ENCODE results near the gene SOHLH1. TPM values are rescaled to one million over a fixed set of nuclear protein-coding genes. Genes with fewer than 3 reads are reported as not detected.
"Not testable (repeated sequence)": the region's sequence is repeated elsewhere in the genome, so short reads cannot be mapped to it uniquely, and the experiment has no call there.

Gene SOHLH1
- total RNA-seq, 1 experiment from 2014 or later = not detected

- DNase-seq = no peak
- Histone ChIP-seq H3K4me3 (no peak overlapping the region), H3K27me3 (peaks cover 8% of the 10 kb centered on the region), H3K9me3 (no peaks in the 10 kb centered on the region), H3K36me3 (no peaks in the 10 kb centered on the region)
These were observed 22.4 kb downstream of the SOHLH1 start for GRCh38 chr9:135676891-135677290.

- Histone ChIP-seq H3K27me3 (peaks cover 8% of the 10 kb centered on the region), H3K4me3 (no peak overlapping the region), H3K36me3 (no peaks in the 10 kb centered on the region), H3K9me3 (no peaks in the 10 kb centered on the region)
- no peak for DNase-seq
These were observed 24.3 kb downstream of the SOHLH1 start for GRCh38 chr9:135674977-135675376.

GRCh38 chr9:135673941-135674340 is 25.3 kb downstream of the SOHLH1 start:
- Histone ChIP-seq H3K36me3 (no peaks in the 10 kb centered on the region), H3K4me3 (no peak overlapping the region)
- DNase-seq = no peak

GRCh38 chr9:135672786-135673185 is 26.5 kb downstream of the SOHLH1 start:
- not testable (repeated sequence) for H3K36me3 ChIP-seq, H3K4me3 ChIP-seq, H3K9me3 ChIP-seq, DNase-seq, H3K27me3 ChIP-seq

More at GRCh38 chr9:135673941-135674340, 25.3 kb downstream of the SOHLH1 start:
- H3K9me3 ChIP-seq = no peaks in the 10 kb centered on the region
- peaks cover 8% of the 10 kb centered on the region for H3K27me3 ChIP-seq

GRCh38 chr9:135671591-135672041 is 27.7 kb downstream of the SOHLH1 start:
- no peaks in the 10 kb centered on the region for H3K36me3 ChIP-seq
- peaks cover 8% of the 10 kb centered on the region for H3K27me3 ChIP-seq
- H3K9me3 ChIP-seq = no peaks in the 10 kb centered on the region
- peak; percentile 24 for DNase-seq
- no peak overlapping the region for H3K4me3 ChIP-seq

- peaks cover 8% of the 10 kb centered on the region for H3K27me3 ChIP-seq
- no peak overlapping the region for H3K4me3 ChIP-seq
- no peaks in the 10 kb centered on the region for H3K9me3 ChIP-seq
- no peaks in the 10 kb centered on the region for H3K36me3 ChIP-seq
- no peak for DNase-seq
These were observed 28.3 kb downstream of the SOHLH1 start for GRCh38 chr9:135670721-135671590.

GRCh38 chr9:135669616-135670285 is 29.5 kb downstream of the SOHLH1 start:
- peaks cover 8% of the 10 kb centered on the region for H3K27me3 ChIP-seq

GRCh38 chr9:135669018-135669417 is 30.3 kb downstream of the SOHLH1 start:
- H3K9me3 ChIP-seq, H3K36me3 ChIP-seq, H3K4me3 ChIP-seq, DNase-seq, H3K27me3 ChIP-seq: not testable (repeated sequence)

More at GRCh38 chr9:135669616-135670285, 29.5 kb downstream of the SOHLH1 start:
- Histone ChIP-seq H3K36me3 (no peaks in the 10 kb centered on the region), H3K4me3 (no peak overlapping the region), H3K9me3 (no peaks in the 10 kb centered on the region)
- DNase-seq = no peak

GRCh38 chr9:135667463-135668001 is 31.7 kb downstream of the SOHLH1 start:
- Histone ChIP-seq H3K27me3 (0 out of 2 replicates have a peak, but pooled peaks cover 5% of the 10 kb centered on the region), H3K9me3 (no peaks in the 10 kb centered on the region), H3K36me3 (no peaks in the 10 kb centered on the region), H3K4me3 (no peak overlapping the region)
- DNase-seq = no peak

- Histone ChIP-seq H3K36me3 (no peaks in the 10 kb centered on the region), H3K27me3 (no peaks in the 10 kb centered on the region), H3K4me3 (no peak overlapping the region), H3K9me3 (no peaks in the 10 kb centered on the region)
- no peak for DNase-seq
These were observed 32.5 kb downstream of the SOHLH1 start for GRCh38 chr9:135666534-135667462.

GRCh38 chr9:135665795-135666189 is 33.5 kb downstream of the SOHLH1 start:
- Histone ChIP-seq H3K27me3 (no peaks in the 10 kb centered on the region), H3K4me3 (no peak overlapping the region), H3K36me3 (no peaks in the 10 kb centered on the region), H3K9me3 (no peaks in the 10 kb centered on the region)
- no peak for DNase-seq

GRCh38 chr9:135664801-135665794 is 34.2 kb downstream of the SOHLH1 start:
- no peaks in the 10 kb centered on the region for H3K9me3 ChIP-seq
- no peak overlapping the region for H3K4me3 ChIP-seq
- H3K36me3 ChIP-seq = no peaks in the 10 kb centered on the region
- no peak for DNase-seq
- H3K27me3 ChIP-seq = no peaks in the 10 kb centered on the region

- DNase-seq = no peak
- H3K4me3 ChIP-seq = no peak overlapping the region
- H3K27me3 ChIP-seq = no peaks in the 10 kb centered on the region
- H3K36me3 ChIP-seq = no peaks in the 10 kb centered on the region
- H3K9me3 ChIP-seq = no peaks in the 10 kb centered on the region
These were observed 35.0 kb downstream of the SOHLH1 start for GRCh38 chr9:135664266-135664665.

- no peaks in the 10 kb centered on the region for H3K27me3 ChIP-seq
- no peaks in the 10 kb centered on the region for H3K9me3 ChIP-seq
- no peaks in the 10 kb centered on the region for H3K36me3 ChIP-seq
- no peak overlapping the region for H3K4me3 ChIP-seq
- DNase-seq = no peak
These were observed 35.4 kb downstream of the SOHLH1 start for GRCh38 chr9:135663857-135664256.

- Histone ChIP-seq H3K36me3 (no peaks in the 10 kb centered on the region), H3K9me3 (no peaks in the 10 kb centered on the region), H3K27me3 (no peaks in the 10 kb centered on the region), H3K4me3 (no peak overlapping the region)
- DNase-seq = no peak
These were observed 35.9 kb downstream of the SOHLH1 start for GRCh38 chr9:135663451-135663770.
